Right ventricle myocardium superior (tissue), 1 donor: ENCODE results near the gene ARHGEF3. TPM values are rescaled to one million over a fixed set of nuclear protein-coding genes. Genes with fewer than 3 reads are reported as not detected.

Experiments used
- total RNA-seq: library from RNA; stranded (reverse); fragmentation: NEBNext Ultra II Directional; extraction: Animal tissue kit (Norgen Biotek cat#: 25700); gene quantifications from one replicate; pipeline ENCODE4 v1.2.1, GENCODE V29; 2021
- donor health status: DM: no; HTN: yes; CAD: no; lungs with severe emphysema.

Gene ARHGEF3
- total RNA-seq, 1 donor from 2014 or later = 15.0 TPM

Other genes starting within 250 kb of the ARHGEF3 start
- 13.8 TPM for gene CCDC66, start 244.8 kb downstream of the ARHGEF3 start, total RNA-seq
- gene TASOR, start 118.7 kb downstream of the ARHGEF3 start, total RNA-seq = 22.2 TPM